GM19238 (cell line): ENCODE results near the gene MRPS25.

ENCODE experiments used
- DNase-seq: peaks from one replicate; pipeline ENCODE4 v3.0.0; 2011; ENCODE audit warnings: low spot score; ENCODE audit not compliant: insufficient read length

MRPS25 gene

DNA sequence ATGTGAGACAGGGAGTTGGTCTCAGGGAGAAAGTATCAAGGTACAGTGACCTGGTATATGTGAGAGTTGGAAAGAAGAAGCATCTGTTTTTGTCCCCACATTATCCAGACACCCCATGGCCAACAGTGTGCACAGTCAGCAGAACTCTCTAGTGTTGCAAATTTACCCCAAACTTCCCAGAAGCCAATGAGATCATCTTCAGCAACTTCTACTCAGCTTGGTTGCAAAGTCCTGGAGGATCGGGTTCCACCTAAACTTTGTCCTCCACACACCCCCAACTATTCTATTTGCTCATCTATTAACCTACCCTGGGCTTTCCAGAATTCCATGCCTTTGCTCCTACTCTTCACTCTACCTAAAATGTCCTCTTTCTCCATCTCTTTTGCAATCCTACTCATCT is 18.1 kb upstream of the MRPS25 start:
- DNase-seq, result no peak

DNA sequence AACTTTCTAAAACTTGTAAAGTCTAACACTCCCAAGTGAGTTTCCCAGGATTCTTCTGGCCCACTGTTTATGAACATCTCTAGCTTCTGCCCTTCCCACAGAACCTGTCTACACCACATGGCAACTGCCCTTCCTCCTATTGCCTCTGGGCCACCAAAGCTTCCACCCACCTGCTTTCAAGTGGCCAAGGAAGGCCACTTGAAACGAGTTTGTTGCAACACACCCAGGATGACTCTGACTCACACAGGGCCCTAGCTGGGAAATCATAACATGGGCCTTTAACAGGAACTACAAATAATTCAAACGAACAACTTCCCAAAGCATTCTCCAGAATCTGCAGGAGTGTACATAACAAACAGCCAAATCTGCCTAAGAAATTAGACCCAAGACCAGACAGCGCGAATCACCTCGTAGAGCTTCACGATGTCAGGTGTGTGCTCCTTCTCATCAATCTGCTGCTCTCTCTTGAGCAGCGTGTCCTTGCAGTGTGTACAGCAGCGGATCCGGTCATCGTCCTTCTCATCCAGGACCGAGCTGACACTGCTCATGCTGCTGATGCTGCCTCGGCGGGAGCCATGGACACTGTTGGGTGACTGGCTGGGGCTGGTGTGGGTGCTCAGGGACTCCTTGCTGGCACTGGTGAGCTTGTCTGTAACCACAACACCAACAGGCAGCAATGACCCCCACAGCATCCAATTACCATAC is 17.0 kb upstream of the MRPS25 start:
- no peak for DNase-seq

DNA sequence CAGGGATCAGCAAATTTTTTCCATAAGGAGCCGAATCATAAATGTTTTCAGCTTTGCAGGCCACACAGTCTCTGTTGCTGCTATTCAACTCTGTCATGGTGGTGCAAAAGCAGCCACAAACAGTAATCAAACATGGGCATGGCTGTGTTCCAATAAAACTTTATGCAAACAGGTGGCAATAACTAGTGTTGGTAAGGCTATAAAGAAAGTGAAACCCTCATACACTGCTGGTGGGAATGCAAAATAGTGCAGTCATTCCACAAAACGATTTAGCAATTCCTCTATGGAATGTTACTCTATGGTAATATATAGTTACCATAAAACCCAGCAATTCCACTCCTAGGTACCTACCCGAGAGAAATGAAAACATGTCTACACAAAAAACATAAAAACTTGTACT is 14.0 kb upstream of the MRPS25 start:
- DNase-seq, result no peak

DNA sequence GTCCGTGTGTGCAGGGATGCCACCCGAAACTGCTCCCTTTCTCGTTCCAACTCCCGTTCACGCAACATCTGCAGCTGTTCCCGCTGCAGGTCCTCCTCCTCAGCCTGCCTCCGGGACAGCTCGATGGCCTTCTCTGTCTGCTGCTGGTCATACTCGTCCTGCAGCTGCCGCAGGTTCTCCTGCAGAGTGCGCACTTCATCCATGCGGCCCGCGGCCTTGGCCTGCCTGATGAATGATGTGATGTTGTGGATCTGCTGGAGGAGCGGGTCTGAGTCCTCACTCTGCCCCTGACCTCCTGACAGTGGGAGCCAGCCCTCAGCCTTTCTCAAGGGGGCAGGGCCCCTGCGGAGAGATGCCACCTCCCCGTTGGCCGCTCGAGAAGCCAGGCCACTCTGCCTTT is 9.4 kb upstream of the MRPS25 start:
- no peak for DNase-seq

DNA sequence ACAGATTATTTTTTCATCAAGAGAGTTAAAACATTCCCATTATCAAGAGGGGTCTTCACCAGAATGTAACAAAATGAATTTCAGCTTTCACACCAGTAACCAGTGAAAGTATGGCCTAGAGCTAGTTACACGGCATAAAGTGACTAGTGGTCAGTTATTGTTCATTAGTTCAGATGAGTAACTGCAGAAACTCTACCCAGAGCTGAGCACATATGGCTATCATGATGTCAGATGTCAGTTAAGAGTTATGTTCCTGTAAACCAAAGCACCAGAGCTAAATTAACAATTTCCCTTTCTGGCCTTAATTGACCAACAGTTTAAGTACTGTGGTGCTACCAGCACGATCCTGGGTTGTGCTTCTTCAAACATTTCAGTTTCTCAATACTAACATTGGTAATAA is 6.6 kb upstream of the MRPS25 start:
- no peak for DNase-seq

DNA sequence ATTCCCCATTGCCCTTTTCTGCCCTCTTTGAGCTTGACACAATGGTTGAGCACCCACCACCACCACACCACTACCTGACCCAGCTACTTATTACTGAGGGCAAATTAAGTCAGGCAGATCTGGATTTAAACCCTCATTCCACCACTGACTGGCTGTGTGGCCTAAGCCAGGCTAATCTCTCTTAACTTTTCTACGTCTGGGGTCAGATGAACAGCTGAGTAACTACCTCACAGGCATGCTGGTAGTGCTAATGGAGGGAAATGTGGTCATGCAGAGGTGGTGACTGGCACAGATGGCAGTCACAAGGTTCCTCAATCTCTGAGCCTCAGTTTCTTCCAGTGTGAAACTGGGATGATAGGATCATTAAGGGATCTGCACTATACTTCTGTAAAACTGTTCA is 4.3 kb upstream of the MRPS25 start:
- no peak for DNase-seq

DNA sequence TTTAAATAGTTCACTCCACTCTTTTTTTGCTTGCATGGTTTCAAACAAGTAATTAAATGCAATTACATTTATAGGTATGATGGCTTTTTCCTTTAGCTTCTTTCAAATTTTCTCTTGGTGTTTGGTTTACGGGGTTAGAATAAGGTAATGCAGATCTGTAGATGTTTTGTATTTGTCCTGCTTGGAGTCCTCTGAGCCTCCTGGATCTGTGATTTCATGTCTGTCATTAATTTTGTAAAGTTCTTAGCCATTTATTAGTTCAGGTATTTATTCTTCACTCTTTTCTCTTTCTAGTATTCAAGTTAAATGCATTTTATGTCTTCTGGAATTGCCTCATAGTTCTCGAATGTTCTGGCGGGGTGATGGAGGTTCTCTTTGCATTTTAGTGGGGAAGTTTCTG is 1.4 kb upstream of the MRPS25 start:
- DNase-seq, result no peak

DNA sequence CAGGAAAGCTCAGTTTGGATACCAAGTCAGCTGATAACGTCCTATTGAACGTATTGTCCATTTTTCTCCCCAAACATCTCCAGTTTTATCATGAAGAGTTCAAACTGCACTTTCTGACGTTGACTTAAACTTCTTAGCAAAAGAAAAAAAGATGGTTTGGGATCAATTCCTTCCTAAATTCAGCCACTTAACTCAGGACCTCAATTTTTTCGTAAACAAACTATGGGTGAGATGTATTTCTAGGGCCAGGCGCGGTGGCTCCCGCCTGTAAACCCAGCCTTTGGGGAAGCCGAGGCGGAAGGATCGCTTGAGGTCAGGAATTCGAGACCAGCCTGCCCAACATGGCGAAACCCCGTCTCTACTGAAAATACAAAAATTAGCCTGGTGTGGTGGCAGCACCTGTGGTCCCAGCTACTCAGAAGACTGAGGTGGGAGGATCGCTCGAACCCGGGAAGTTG is 464 bp upstream of the MRPS25 start:
- no peak for DNase-seq

DNA sequence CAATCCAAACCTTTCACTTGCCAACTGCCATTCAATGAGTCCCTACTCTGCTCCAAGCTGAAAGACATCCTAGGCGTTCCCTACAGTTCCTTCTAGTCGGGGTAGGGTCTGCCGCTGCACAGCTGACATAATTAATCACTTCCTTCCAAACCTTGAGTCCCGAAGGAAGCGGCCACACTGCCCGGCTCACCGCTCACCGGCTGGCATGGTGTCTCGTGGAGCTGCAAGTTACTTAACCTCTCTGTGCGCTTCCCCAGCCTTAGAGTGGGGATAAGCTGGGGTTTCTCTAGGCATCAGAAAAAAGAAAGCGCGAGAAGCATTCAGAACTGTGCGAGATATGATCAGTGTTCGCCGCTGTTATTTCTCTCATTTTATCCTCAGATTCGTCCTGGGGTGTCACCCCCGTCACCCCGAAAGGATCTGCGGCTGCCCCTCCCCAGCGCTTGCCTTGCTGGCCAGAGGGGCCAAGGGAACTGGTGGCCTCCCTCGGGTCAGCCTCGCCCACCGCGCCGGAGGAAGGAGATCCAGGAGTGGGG is 748 bp downstream of the MRPS25 start:
- DNase-seq, result peak; percentile 32

DNA sequence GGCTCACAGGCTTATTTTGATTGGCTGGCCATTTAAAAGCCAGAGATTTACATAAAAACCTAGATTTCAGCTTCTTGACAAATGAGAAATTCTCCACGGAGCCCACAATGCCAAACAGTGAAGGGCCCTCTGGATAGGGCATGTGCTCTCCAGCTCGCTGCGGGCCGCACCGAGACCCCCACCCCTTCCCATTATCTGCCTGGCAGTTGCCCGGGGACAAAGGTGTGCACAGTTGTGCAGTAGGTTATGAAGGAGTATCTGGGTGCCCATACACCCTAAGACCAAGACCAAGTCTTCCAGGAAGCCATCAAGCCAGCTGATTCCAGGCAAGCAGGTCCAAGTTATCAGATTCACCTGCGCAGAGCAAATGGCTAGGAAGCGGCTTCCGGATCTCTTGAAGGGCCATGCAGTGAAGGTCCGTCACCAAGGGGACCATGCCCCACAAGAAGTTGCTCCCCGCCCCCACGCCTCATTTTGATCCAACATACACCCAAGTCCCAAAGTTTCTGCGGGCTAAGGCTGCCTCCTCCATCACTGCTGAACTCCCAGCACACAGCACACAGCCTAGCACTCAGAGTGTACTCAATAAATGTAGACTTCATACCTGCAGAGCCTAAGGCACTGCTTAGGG is 1.3 kb downstream of the MRPS25 start:
- DNase-seq, result no peak

DNA sequence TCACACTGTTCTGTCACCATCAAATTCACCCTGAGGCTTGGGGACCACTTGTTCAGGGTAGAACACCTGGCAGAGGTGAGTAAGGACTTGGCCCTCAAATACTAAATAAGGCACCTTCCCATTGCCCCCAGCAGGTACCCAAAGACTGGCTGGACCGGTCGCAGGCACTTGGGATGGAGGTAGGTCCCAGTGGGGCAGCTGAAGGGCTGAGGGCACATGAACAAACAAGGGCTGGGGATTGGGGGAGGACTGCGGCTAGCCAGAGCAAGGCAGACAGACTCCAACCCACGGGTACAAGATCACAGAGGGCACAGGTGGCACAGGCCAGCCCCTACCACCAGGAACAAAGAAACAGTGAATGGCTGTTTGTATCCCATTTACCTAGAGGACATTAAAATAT is 1.9 kb downstream of the MRPS25 start:
- no peak for DNase-seq

DNA sequence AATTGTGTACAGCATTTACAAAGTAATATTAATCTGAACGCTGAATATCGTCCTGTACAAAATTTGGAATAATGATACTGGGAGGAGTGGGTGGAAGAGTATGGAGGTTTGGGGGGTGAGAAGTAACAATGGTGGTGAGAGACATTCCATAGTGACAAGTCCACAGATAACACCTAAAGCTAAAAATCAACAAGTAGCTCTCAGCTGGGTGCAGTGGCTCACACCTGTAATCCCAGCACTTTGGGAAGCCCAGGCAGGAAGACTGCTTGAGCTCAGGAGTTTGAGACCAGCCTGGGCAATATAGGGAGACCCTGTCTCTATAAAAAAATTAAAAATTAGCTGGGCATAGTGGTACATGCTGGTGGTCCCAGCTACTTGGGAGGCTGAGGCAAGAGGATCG is 5.1 kb downstream of the MRPS25 start:
- no peak for DNase-seq

DNA sequence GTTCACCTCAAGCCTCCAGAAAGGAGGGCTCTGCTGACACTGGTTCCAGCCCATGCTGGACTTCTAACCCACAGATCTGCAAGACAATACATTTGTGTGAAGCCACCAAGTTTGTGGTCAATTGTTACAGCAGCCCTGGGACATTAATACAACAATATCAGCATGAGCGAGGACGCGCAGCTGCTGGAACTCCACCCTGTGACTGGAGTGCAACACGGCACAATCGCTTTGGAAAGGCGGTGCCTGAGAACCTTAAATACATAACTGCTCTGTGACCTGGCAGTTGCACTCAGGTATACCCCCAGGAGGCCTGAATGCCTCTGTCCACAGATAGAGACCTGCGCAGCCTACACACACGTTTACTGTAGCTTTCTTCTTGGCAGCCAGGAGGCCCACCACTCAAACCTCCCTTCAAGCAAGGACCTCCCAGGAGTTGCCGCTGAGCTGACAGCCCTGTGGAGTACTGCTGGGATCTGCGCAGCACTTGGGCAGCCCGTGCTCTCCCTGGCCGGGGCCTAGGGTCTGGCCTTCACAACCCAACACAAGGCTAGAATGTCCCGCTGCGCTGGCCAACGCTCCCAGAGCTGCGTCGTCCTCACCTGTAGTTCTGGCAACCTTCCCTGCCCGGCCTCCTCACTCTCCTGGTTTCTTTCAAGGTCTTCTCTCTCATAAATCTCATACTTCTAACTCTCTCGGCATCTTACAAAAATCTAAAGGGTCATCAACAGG is 8.3 kb downstream of the MRPS25 start:
- DNase-seq, result no peak

DNA sequence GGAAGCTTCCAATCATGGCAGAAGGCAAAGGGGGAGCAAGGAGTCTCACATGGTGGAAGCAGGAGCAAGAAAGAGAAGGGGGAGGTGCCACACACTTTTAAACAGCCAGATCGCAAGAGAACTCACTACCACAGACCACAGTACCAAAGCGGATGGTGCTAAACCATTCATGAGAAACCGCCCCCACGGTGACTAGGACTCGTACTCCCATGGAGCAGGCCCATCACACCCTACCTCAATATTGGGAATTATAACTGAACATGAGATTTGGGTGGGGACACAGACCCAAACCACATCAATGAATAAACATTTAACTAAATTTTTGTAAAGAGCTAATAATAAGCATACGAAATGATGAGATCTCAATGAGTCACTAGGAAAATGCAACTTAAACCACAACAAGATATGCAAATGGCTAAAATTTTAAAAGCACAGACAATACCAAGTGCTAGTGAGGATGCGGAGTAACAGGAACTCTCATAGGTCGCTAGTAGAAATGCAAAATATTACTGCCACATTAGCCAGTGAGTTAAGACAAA is 10.0 kb downstream of the MRPS25 start:
- peak; percentile 40 for DNase-seq

DNA sequence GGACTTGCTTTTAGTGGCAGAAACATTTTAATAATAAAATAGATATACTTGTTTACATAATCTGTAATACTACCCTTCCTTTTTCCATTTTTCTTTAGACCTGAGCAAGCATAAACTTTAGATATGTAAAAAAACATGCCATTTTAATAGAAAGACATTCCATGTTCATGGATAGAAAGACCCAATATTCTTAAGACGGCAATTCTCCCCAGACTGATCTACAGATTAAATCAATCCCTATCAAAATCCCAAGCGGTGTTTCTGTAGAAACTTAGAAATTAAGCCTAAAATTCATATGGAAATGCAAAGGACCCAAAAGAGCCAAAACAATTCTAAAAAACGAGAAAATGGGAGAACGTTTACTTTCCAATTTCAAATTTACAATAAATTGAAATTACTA is 11.6 kb downstream of the MRPS25 start:
- DNase-seq, result no peak

DNA sequence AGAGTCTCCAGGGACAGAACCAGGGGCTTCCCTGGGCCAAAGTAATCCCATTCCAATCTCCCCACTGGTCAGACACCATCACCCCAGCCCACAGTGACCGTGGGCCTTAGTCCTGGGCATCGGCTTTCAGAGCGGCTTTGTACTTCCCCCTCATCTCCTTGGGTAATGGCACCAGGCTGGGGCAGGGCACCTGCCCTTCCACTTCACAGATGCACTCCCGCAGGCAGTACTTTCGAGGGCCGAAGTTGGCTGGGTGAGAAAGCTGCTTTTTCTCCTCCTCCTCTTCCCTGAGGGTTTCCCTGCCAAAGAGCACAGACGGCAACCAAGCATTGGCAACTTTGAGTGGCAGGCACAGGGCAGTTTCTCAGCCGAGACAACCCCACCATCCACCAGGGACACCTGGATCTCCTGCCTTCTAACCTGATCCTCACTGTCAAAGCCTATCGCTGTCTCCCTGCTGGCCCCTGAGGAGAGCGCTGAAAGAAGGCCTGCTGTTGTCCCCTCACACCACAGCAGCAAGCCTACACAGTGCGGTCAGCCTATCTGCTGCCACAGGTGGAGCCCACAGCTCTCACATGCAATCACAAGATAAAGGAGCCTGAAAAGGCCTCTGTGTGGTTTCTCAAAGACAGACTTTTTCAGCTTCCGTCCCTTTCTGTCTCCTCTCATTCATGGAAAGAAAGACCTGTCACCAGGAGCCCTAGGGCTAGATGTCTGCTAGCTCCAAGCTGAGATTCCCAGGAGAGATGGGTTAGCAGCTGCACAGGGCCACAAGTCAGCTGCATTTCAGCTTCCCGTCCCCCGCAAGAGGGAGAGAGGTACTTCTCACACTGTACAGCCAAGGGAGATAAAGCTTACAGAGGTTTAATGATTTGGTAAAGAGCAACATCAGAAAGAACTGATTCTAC is 12.5 kb downstream of the MRPS25 start:
- DNase-seq, result no peak

DNA sequence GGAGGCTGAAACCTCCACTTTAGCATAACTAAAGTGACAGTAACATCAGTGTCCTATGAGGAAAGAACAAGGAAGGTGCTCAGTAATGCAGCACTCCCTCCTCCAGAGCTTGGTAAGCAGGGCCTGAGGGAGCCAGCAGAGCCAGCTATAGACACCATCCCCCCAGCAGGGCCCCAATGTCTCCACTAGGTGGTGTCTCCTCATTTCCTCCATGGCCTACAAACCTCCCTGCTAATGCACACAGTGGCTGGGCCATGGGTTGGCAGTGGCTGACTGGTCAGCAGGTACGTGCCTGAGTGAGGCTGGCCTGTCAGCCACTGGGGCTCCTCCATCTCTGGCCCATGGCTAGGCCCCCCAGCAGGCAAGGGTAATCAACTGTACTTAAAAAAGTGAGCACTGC is 13.6 kb downstream of the MRPS25 start:
- DNase-seq, result peak; percentile 55

DNA sequence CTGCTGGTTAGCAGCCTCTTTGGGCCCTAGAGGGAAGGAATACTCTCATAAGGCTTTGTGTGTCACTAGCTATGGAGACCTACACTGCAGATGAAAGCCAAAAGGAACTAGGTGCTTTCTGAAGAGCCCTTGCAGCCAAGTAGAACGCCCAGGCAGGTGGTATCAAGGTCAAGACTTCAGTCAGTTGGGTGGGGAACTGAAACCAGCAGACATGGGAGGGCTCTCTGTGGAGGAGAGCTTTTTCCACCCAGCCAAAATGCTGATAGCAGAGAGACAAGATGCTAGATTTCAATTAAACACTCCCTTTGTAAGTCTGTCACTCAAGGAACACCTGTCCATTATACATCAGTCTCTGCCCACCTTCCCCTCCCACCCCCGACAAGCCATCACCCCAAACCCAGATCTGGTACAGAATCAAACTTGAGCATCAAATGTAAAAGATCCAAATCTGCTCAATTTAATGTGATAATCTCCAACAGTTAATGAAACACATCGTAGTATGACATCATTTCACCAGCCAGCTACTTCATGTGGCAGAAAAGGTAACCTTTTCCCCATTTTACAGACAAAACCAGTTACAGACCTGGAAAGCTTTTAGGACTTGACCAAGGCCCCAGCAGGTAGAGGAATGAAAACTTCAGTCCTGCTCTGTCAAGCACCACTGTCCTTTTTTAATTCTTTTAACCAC is 14.6 kb downstream of the MRPS25 start:
- DNase-seq, result peak; percentile 66

DNA sequence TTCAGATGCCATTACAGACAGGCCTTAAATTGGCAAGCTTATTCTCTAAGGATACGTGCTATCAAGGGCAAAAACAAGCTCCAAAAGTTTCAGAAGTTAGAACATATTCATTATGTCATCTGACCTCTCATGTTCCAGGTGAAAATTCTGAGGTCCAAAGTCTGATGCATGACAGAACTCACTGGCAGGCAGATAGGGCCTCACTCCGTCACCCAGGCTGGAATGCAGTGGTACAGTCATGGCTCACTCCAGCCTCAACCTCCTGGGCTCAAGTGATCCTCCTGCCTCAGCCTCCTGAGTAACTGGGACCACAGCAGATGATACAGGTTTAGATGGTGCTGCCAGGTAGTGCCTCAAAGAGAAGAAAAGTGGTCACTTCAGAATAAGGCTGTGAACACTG is 15.5 kb downstream of the MRPS25 start:
- DNase-seq, result no peak

DNA sequence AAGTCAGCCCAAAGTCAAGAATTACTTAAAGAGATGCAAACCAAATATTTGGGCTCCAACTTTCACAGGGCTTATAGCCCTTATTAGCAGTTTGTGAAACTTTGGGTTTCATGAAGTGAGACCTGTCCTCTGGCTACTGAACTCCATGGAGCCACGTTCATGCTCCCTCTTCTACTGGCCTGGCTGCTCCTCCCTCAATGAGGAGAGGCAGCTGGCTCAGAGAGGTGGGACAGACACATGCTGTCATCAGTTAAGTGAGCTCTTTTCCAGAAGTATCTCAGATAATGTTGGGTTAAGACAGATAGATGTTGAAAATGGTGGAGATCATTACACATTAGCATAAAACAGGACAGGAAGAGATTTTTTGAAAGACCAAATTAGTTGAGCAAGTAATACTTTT is 19.4 kb downstream of the MRPS25 start:
- DNase-seq, result no peak

DNA sequence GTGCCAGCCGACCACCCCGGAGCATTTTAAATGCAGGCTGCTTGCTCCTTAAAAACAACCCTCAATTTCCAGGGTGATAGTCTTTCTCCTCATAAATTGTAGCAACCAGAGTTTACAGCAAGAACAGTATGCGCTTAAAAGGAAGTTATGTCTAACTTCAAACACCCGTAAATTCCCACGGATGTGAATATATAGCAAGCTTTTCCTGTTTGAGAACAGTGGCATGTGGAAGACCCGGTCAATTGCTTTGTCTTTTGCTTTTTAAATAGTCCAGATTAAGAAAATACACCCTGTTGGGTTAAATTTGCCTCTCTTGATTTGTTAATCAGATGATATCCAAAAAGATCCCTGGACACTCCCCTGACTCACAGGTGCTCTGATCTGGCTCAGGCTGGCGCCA is 20.8 kb downstream of the MRPS25 start:
- DNase-seq, result no peak
